Measurements from ENCODE around the gene CNBP. TPM values are rescaled to one million over a fixed set of nuclear protein-coding genes. Genes with fewer than 3 reads are reported as not detected.

Gene CNBP
- total and polyA plus RNA-seq, 2 of the 13 experiments (the other 11 are each of a cell fraction or from before 2014, with no cell fraction given): 282 to 354 TPM

- TF ChIP-seq ZNF484 (CRISPR knock-in tag; IDR thresholded peaks at IDR 0.05; ENCODE audit: borderline replicate concordance, low read depth) (no peak), ZNF20 (CRISPR knock-in tag; IDR thresholded peaks at IDR 0.05) (0 out of 2 replicates have a peak, but pooled peaks have one; percentile 43), ZNF644 (CRISPR knock-in tag; IDR thresholded peaks at IDR 0.05; ENCODE audit: low read depth) (no peak), ZNF558 (CRISPR knock-in tag; IDR thresholded peaks at IDR 0.05; ENCODE audit: borderline replicate concordance) (0 out of 2 replicates have a peak, but pooled peaks have one; percentile 3), MBD4 (IDR thresholded peaks at IDR 0.05; ENCODE audit: borderline replicate concordance, low read length) (no peak), HOXA9 (CRISPR knock-in tag; IDR thresholded peaks at IDR 0.05; ENCODE audit: borderline replicate concordance) (no peak), PAXIP1 (CRISPR knock-in tag; conservative IDR thresholded peaks at IDR 0.05) (peak; percentile 61), ZNF557 (CRISPR knock-in tag; IDR thresholded peaks at IDR 0.05) (0 out of 2 replicates have a peak, but pooled peaks have one; percentile 48), GFI1 (CRISPR knock-in tag; IDR thresholded peaks at IDR 0.05; ENCODE audit: borderline replicate concordance) (0 out of 2 replicates have a peak, but pooled peaks have one; percentile 14), MED1 (CRISPR knock-in tag; IDR thresholded peaks at IDR 0.05) (peak; percentile 65; the same call in 1 of the 2 replicates), ZNF546 (CRISPR knock-in tag; conservative IDR thresholded peaks at IDR 0.05) (no peak), KDM1A (CRISPR knock-in tag; IDR thresholded peaks at IDR 0.05) (no peak), AKAP8 (CRISPR knock-in tag; IDR thresholded peaks at IDR 0.05) (no peak), ZNF263 (CRISPR knock-in tag; IDR thresholded peaks at IDR 0.05) (no peak), KLF6 (CRISPR knock-in tag; IDR thresholded peaks at IDR 0.05) (0 out of 2 replicates have a peak, but pooled peaks have one; percentile 10), ZNF605 (CRISPR knock-in tag; IDR thresholded peaks at IDR 0.05) (0 out of 2 replicates have a peak, but pooled peaks have one; percentile 22), MIXL1 (CRISPR knock-in tag; IDR thresholded peaks at IDR 0.05) (no peak), ELF3 (CRISPR knock-in tag; IDR thresholded peaks at IDR 0.05) (peak; percentile 82), ZNF382 (CRISPR knock-in tag; IDR thresholded peaks at IDR 0.05; ENCODE audit: borderline replicate concordance) (no peak), POLR2A (IDR thresholded peaks at IDR 0.05; ENCODE audit: insufficient read depth in 1 of 2, low read depth in 2 of 2, low read length in 2 of 2) (peak; percentile 49 to 63; a peak in 3 of 4 replicates), NR0B2 (CRISPR knock-in tag; IDR thresholded peaks at IDR 0.05) (no peak), SRSF1 (optimal IDR thresholded peaks at IDR 0.05; ENCODE audit: low read depth, low read length) (no peak), YY1 (IDR thresholded peaks at IDR 0.05; ENCODE audit: insufficient read depth, insufficient replicate concordance, low read depth, low read length) (peak; percentile 12), DRAP1 (CRISPR knock-in tag; IDR thresholded peaks at IDR 0.05) (peak; percentile 89), ZNF597 (CRISPR knock-in tag; IDR thresholded peaks at IDR 0.05) (no peak), KMT2A (CRISPR knock-in tag; IDR thresholded peaks at IDR 0.05) (peak; percentile 8; the same call in 1 of the 2 replicates)
These were observed 63.3 kb downstream of the CNBP start (continued) for GRCh38 chr3:129120254-129121004.

All from HepG2 (cell line).